Epithelial cell of proximal tubule (primary cell): ENCODE measurements around the gene THEM4. TPM values are rescaled to one million over a fixed set of nuclear protein-coding genes. Genes with fewer than 3 reads are reported as not detected.

Source experiments
- DNase-seq: peaks from one replicate; pipeline ENCODE4 v3.0.0-alpha.2; 2011; ENCODE audit warnings: low read depth
- H3K4me3 ChIP-seq: 2 replicates; pipeline ENCODE4 v1.5.1; 2011; ENCODE audit warnings: low read depth, mild to moderate bottlenecking, low read length
- total RNA-seq: library from RNA; depleted of rRNA; stranded (reverse); fragments of >200 nt; gene quantifications from 2 replicates; pipeline ENCODE4 v1.2.3, GENCODE V29; 2015
- TF ChIP-seq, protein P1 (sequence below): conservative IDR thresholded peaks from 2 replicates; pipeline ENCODE4 v1.5.1; 2012; ENCODE audit warnings: low read depth, mild to moderate bottlenecking, low read length

THEM4 gene
- total RNA-seq, 1 donor from 2014 or later = 7.0 TPM

- DNase-seq = no peak
- TF ChIP-seq, protein P1, sequence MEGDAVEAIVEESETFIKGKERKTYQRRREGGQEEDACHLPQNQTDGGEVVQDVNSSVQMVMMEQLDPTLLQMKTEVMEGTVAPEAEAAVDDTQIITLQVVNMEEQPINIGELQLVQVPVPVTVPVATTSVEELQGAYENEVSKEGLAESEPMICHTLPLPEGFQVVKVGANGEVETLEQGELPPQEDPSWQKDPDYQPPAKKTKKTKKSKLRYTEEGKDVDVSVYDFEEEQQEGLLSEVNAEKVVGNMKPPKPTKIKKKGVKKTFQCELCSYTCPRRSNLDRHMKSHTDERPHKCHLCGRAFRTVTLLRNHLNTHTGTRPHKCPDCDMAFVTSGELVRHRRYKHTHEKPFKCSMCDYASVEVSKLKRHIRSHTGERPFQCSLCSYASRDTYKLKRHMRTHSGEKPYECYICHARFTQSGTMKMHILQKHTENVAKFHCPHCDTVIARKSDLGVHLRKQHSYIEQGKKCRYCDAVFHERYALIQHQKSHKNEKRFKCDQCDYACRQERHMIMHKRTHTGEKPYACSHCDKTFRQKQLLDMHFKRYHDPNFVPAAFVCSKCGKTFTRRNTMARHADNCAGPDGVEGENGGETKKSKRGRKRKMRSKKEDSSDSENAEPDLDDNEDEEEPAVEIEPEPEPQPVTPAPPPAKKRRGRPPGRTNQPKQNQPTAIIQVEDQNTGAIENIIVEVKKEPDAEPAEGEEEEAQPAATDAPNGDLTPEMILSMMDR = no peak
- no peak overlapping the region for H3K4me3 ChIP-seq
Measured at GRCh38 chr1:151829352-151830046, 79.8 kb downstream of the THEM4 start.

DNA sequence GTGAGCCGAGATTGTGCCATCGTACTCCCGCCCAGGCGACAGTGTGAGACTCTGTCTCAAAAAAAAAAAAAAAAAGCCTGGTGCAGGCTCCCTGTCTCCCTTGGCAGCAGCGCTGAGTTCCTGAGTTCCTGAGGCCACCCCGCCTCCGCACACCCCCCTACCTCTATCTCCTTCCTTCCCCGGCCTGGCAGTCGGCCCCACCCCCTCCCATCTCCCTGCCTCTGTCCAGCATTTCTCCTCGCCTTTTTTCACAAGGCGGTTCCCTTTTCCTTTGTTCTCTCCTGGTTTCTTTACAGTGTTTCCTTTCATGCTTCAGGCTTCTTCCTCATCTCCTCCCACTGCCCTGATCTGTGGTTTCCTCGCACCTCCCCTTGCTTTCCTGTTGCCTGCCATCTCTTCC lies 80.4 kb downstream of the THEM4 start:
- no peak overlapping the region for H3K4me3 ChIP-seq
- DNase-seq = no peak
- TF ChIP-seq, protein P1 = no peak

GRCh38 chr1:151827853-151828252 lies 81.5 kb downstream of the THEM4 start:
- H3K4me3 ChIP-seq = no peak overlapping the region
- DNase-seq = no peak
- TF ChIP-seq, protein P1 = no peak

DNA sequence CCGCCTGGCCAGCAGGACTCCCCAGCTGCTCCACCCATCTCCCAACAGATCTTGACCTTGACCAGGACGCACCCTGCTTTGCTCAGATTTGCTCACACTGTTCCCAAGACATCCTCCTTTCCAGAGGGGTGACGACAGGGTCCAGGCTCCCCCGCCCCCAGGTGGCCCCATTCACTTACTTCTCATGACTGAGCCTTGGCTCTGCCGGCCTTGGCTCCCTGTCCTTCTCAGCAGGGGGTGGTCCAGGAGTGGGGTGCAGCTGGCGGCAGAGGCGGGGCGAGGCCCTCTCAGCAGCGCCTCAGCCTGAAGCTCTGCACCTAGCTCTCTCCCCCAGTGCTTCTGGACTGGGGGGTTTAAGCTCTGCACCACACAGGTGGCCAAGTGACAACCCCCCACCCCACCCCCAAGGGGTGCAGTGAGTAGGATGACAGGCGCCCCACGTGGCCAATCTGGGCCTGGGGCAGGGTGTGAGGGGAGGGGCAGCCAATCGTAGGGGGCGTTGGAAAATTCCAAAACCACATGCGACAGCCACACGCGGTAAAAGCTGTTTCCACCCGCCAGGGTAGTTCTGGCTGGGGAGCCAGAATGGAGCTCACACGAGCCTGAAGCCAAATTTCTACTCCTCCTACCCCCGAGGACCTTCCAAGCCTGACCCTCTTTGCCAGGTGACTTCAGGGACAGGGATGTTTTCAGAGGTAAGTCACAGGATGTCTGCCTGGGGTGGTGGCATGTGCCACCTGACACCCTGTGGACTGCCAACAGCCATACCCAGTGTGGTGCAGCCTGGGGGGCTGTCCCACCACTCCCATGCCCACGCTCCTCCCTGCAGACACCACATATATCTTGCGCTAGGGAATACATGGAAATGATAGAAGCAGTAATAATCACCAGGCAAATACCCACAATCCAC lies 83.3 kb downstream of the THEM4 start:
- TF ChIP-seq, protein P1 = no peak
- no peak overlapping the region for H3K4me3 ChIP-seq
- DNase-seq = no peak

DNA sequence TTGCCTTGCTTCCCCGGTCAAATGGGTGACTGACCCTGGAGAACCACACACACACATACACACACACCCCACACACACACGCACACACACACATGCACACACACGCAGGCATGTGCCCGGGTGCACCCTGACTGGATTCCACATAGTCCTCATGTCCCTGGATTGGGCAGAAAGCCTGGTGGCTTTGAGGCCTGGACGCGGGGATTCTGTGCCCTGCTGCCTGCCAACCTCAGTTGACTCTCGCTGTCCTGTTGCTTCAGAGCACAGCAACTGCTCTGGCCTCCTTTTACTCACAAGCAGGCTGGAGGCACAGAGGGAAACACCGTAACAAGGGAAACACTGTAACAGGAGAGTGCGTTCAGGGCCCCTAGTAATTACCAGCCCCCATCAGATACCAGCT lies 84.1 kb downstream of the THEM4 start:
- TF ChIP-seq, protein P1 = no peak

More for the DNA sequence above, 84.1 kb downstream of the THEM4 start:
- no peak overlapping the region for H3K4me3 ChIP-seq
- no peak for DNase-seq

Other genes with a start within 250 kb of the THEM4 start
- gene CELF3, start 192.7 kb downstream of the THEM4 start, total RNA-seq = not detected in 2 replicates
- gene RIIAD1, start 188.0 kb downstream of the THEM4 start, total RNA-seq = not detected in 2 replicates
- 136 and 166 TPM in 2 replicates for gene MRPL9, start 146.0 kb downstream of the THEM4 start, total RNA-seq
- gene TDRKH, start 119.0 kb downstream of the THEM4 start, total RNA-seq = 7.4 and 9.5 TPM in 2 replicates
- not detected in 2 replicates for gene LINGO4, start 104.1 kb downstream of the THEM4 start, total RNA-seq
- not detected in 2 replicates for gene RORC, start 77.7 kb downstream of the THEM4 start, total RNA-seq
- 0.94 and 1.0 TPM in 2 replicates for gene C2CD4D, start 69.7 kb downstream of the THEM4 start, total RNA-seq
- gene THEM5, start 55.8 kb downstream of the THEM4 start, total RNA-seq = not detected in 2 replicates
- 216 and 394 TPM in 2 replicates for gene S100A10, start 84.3 kb upstream of the THEM4 start, total RNA-seq
- 575 and 947 TPM in 2 replicates for gene S100A11, start 127.5 kb upstream of the THEM4 start, total RNA-seq
- not detected in 2 replicates for gene TCHHL1, start 179.6 kb upstream of the THEM4 start, total RNA-seq
- gene TCHH, start 205.9 kb upstream of the THEM4 start, total RNA-seq = under 0.01 TPM in 1 of 2 replicates, not detected in the other
- gene RPTN, start 249.7 kb upstream of the THEM4 start, total RNA-seq = not detected in 2 replicates